GM12873 (cell line): Measurements from ENCODE around the gene SLC17A9.

Experiments used
- TF ChIP-seq, protein P1 (sequence below): IDR thresholded peaks from 2 replicates; pipeline ENCODE4 v1.5.1; 2012; ENCODE audit warnings: low read depth, mild to moderate bottlenecking, moderate library complexity, low read length, control low read depth; ENCODE audit not compliant: insufficient read depth; ENCODE audit errors: missing control alignments

The SLC17A9 gene

DNA sequence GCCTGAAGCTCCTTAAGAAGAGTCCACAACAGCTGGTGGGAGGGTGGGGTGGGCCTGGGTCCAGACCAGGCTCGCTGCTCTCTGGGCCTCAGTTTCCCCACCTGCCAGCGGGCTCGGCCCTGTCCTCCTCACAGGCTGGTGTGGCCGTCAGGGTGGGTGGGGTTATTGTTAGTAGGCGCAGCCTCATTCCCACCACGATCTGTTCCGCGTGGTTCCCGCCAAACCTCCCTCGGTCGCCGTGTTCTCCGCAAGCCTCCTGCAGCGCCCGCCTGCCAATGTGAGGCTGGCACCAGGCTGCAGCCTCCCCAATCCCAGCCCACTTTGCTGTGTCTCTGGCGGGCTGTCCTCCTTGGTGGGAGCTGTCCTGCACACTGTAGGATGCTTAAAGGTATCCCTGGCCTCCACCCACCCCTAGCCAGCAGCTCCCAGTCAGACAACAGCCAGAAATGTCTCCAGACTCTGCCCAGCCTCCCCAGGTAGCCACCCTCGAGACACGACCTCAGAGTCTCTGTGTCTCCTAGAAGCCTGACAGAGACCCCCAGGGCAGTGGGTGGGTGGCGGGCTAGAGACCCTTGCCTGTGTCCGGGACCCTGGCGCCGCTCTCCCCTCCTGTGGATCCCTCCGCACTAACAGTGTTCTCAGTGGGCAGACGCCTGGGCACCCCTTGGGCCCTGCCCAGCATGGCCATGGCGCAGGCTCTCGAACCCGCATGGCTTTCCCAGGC lies 15.3 kb downstream of the SLC17A9 start:
- TF ChIP-seq, protein P1, sequence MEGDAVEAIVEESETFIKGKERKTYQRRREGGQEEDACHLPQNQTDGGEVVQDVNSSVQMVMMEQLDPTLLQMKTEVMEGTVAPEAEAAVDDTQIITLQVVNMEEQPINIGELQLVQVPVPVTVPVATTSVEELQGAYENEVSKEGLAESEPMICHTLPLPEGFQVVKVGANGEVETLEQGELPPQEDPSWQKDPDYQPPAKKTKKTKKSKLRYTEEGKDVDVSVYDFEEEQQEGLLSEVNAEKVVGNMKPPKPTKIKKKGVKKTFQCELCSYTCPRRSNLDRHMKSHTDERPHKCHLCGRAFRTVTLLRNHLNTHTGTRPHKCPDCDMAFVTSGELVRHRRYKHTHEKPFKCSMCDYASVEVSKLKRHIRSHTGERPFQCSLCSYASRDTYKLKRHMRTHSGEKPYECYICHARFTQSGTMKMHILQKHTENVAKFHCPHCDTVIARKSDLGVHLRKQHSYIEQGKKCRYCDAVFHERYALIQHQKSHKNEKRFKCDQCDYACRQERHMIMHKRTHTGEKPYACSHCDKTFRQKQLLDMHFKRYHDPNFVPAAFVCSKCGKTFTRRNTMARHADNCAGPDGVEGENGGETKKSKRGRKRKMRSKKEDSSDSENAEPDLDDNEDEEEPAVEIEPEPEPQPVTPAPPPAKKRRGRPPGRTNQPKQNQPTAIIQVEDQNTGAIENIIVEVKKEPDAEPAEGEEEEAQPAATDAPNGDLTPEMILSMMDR: no peak

DNA sequence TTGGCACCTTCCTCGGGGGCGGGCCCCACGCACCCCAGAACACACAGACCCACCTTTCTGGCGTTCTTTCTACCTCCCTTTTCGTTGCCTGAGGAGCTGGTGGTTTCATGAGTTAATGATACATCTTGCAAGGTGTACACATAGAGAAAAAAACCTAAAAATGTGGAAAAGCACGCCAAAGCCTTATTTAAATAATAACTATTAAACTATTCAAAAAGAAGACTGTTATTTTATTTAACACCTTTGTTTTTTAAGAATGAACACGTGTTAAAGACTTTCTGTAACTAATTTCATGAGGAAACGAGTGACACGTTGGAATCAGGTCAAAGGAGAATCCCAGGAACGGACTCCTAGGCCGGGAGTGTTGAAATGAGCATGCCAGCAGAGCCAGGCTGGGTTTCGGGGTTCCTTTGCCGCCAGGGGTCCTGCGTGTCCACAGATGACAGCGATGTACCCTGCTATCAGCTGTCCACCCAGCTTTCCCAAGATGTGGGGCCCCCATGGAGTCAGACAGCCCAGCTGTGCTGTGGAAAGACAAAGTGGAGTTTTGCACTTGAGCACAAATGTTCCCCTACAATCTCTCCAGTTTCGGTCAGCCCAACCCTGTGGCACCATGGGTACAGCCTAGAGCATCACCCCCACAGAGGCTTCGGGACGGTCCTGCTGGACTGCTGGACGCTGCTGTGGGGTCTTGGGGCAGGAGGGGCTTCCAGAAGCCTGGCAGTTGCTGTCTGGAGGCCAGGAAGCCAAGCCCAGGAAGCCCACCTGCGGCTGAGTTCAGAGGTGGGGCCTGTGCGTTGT lies 16.1 kb downstream of the SLC17A9 start:
- TF ChIP-seq, protein P1: no peak

DNA sequence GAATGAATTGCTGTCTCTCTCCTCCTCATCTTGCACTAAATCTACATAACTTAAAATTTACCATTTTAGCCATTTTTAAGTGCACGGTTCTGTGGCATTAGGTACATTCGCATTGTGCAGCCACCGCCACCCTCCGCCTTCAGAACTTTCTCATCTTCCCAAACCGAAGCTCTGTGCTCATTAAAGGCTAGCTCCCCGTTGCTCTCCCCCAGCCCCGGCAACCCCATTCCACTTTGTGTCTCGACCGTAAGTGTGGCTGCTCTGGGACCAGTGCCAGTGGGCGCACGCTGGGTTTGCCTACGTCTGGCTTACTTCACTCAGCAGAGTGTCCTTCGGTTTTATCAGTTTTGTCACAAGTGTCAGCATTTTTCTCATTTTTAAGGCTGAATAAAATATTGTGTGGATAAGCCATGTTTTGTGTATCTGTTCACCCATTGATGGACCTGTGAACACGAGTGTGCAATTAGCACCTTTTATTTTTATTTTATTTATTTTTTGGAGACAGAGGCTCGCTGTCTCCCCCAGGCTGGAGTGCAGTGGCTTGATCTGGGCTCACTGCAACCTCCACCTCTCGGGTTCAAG lies 16.8 kb downstream of the SLC17A9 start:
- TF ChIP-seq, protein P1: no peak

DNA sequence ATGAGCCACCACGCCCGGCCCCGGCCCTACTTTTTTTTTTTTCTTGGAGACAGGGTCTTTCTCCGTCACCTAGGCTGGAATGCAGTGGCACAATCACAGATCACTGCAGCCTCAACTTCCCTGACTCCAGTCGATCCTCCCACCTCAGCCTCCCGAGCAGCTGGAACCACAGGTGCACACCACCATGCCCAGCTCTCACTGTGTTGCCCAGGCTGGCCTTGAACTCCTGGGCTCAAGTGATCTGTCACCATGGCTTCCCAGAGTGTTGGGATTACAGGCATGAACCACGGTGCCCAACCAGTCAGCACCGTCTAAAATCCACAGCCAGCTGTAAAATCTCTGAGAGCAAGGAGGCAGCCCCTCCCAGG lies 17.4 kb downstream of the SLC17A9 start:
- TF ChIP-seq, protein P1: no peak

DNA sequence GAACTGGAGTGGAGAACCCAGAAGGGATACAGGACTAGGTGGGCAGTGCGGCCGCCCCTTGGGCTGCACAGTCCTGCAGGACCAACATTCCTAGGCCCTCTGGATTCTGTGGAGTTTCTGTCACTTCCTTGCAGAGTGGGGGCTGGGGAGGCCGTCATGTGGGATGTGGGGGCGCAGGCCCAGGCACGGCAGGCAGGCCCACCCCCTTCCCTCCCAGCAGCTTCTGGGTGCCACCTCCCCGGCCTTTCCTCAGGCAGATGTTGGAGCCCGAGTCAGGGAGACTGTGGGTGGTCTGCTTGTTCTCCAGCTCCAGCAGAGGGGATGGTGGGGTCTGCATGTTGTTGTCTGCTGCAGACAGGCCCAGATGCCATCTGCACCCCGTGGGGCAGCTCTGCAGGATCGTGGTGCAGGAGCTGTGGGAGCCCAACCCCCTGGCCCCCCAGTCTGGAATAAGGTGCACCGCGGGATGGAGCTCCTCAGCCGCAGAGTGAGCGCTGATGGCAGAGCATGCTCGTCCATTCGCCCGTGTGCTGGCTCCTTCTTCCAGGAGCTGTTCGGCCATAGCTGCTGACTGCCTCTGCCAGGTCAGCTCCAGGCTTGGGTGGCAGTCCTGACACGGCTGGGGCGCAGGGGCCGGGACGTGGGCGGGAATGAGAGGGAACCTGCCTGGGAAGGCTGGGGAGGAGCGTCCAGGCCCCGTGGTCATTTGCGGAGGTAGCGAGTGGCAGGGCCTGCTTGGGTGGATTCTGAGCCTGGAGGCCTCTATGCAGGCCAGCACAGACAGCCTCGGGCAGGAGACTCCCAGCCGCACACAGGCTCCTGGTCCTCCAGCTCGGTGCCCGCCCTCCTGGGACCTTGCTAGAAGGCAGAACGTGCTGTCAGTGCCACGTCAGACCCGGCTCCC lies 18.1 kb downstream of the SLC17A9 start:
- TF ChIP-seq, protein P1: no peak

DNA sequence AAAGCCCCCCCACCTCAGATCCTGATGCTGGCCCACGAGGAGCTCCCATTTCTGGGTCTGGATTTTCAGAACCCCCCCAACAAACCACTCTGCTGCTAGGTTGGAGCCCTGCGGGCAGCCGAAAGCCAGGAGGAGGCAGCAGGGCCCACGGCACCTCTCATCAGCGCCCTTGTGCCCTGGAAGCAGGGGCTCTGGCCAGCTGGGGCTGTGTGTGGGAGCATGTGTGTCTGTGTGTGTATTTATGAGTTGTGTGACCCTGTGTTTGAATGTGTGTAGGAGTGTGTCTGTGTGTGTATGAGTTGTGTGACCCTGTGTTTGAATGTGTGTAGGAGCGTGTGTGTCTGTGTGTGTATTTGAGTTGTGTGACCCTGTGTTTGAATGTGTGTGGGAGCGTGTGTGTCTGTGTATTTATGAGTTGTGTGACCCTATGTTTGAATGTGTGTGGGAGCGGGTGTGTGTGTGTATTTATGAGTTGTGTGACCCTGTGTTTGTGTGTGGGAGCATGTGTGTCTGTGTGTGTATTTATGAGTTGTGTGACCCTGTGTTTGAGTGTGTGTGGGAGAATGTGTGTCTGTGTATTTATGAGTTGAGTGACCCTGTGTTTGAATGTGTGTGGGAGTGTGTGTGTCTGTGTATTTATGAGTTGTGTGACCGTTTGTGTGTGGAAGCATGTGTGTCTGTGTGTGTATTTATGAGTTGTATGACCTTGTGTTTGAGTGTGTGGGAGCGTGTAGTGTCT lies 18.9 kb downstream of the SLC17A9 start:
- TF ChIP-seq, protein P1: no peak
